HEK293 (cell line): Measurements from ENCODE around the gene CALHM3.

ENCODE experiments used
- CTCF ChIA-PET: fragments of 350-600 bp; formaldehyde crosslinking; extraction: SDS; loops from one replicate; lab custom pipeline; 2021; ENCODE audit warnings: antibody characterized with exemption; lab: Yijun Ruan, JAX
- POLR2A ChIA-PET: fragments of 300-600 bp; formaldehyde crosslinking; extraction: SDS; loops from one replicate; lab custom pipeline; 2020; ENCODE audit warnings: antibody characterized with exemption, inconsistent platforms; lab: Yijun Ruan, JAX
- H3K27ac ChIP-seq: fragments of 200-500 bp; sonication (Bioruptor generic); 2 replicates; pipeline ENCODE4 v1.5.1; 2014; ENCODE audit warnings: low read depth, low read length, control low read depth, inconsistent platforms; ENCODE audit errors: extremely low read depth
- H3K36me3 ChIP-seq, 2 experiments: fragments of 200-500 bp in 1 of 2; sonication (Bioruptor generic) in 1 of 2; 1 replicate in 1 of 2; 2 replicates in 1 of 2; pipeline ENCODE4 v1.5.1; 2014 to 2017; ENCODE audit warnings: inconsistent platforms in 2 of 2, low read length in 2 of 2; ENCODE audit not compliant: control insufficient read depth in 2 of 2, insufficient read depth in 1 of 2
- H3K4me1 ChIP-seq: fragments of 200-500 bp; sonication (Bioruptor generic); 2 replicates; pipeline ENCODE4 v1.5.1; 2014; ENCODE audit warnings: mild to moderate bottlenecking, low read length, inconsistent platforms; ENCODE audit not compliant: control insufficient read depth, insufficient read depth
- H3K4me3 ChIP-seq: 2 replicates; pipeline ENCODE4 v1.5.1; 2011; ENCODE audit warnings: low read depth, mild to moderate bottlenecking, control low read depth, low read length, moderate library complexity
- H3K9me3 ChIP-seq: fragments of 200-500 bp; sonication (Bioruptor generic); 2 replicates; pipeline ENCODE4 v1.5.1; 2014; ENCODE audit warnings: low read depth, low read length, inconsistent platforms; ENCODE audit not compliant: control insufficient read depth, insufficient read depth
- AEBP2 ChIP-seq: fragments of 450-650 bp; formaldehyde crosslinking; IDR thresholded peaks from 2 replicates; pipeline ENCODE4 v1.5.1; 2016; ENCODE audit warnings: missing biosample characterization, missing genetic modification characterization, borderline replicate concordance
- GLIS1 ChIP-seq: fragments of 450-650 bp; formaldehyde crosslinking; IDR thresholded peaks from 2 replicates; pipeline ENCODE4 v1.5.1; 2016; ENCODE audit warnings: missing biosample characterization, missing genetic modification characterization
- KLF1 ChIP-seq: fragments of 450-650 bp; formaldehyde crosslinking; IDR thresholded peaks from 2 replicates; pipeline ENCODE4 v1.5.1; 2016; ENCODE audit warnings: missing biosample characterization, missing genetic modification characterization
- KLF10 ChIP-seq: fragments of 450-650 bp; IDR thresholded peaks from 2 replicates; pipeline ENCODE4 v1.5.1; 2018; ENCODE audit warnings: missing biosample characterization, mild to moderate bottlenecking, missing genetic modification characterization
- OSR2 ChIP-seq: fragments of 450-650 bp; formaldehyde crosslinking; IDR thresholded peaks from 2 replicates; pipeline ENCODE4 v1.5.1; 2016; ENCODE audit warnings: missing biosample characterization, missing genetic modification characterization
- ZBTB48 ChIP-seq: fragments of 450-650 bp; formaldehyde crosslinking; IDR thresholded peaks from 2 replicates; pipeline ENCODE4 v1.5.1; 2016; ENCODE audit warnings: missing biosample characterization, missing genetic modification characterization
- ZEB2 ChIP-seq: fragments of 450-650 bp; formaldehyde crosslinking; IDR thresholded peaks from 2 replicates; pipeline ENCODE4 v1.5.1; 2016; ENCODE audit warnings: missing biosample characterization, missing genetic modification characterization
- ZNF148 ChIP-seq: fragments of 450-650 bp; formaldehyde crosslinking; IDR thresholded peaks from 2 replicates; pipeline ENCODE4 v1.5.0; 2017; ENCODE audit warnings: missing biosample characterization, missing genetic modification characterization, borderline replicate concordance
- ZNF221 ChIP-seq: fragments of 450-650 bp; formaldehyde crosslinking; IDR thresholded peaks from 2 replicates; pipeline ENCODE4 v1.5.1; 2017; ENCODE audit warnings: missing biosample characterization, missing genetic modification characterization, borderline replicate concordance
- ZNF280C ChIP-seq: fragments of 450-650 bp; formaldehyde crosslinking; IDR thresholded peaks from 2 replicates; pipeline ENCODE4 v1.5.1; 2016; ENCODE audit warnings: missing biosample characterization, missing genetic modification characterization
- ZNF280D ChIP-seq: fragments of 450-650 bp; formaldehyde crosslinking; IDR thresholded peaks from 2 replicates; pipeline ENCODE4 v1.5.1; 2016; ENCODE audit warnings: missing biosample characterization, missing genetic modification characterization
- ZNF513 ChIP-seq: fragments of 450-650 bp; IDR thresholded peaks from 2 replicates; pipeline ENCODE4 v1.5.1; 2018; ENCODE audit warnings: missing biosample characterization, missing genetic modification characterization
- ZNF596 ChIP-seq: fragments of 450-650 bp; IDR thresholded peaks from 2 replicates; pipeline ENCODE4 v1.5.0; 2018; ENCODE audit warnings: missing biosample characterization, mild to moderate bottlenecking, missing genetic modification characterization, moderate library complexity
- ZNF624 ChIP-seq: fragments of 450-650 bp; formaldehyde crosslinking; IDR thresholded peaks from 2 replicates; pipeline ENCODE4 v1.5.1; 2017; ENCODE audit warnings: missing biosample characterization, missing genetic modification characterization
- ZNF692 ChIP-seq: fragments of 450-650 bp; formaldehyde crosslinking; IDR thresholded peaks from 2 replicates; pipeline ENCODE4 v1.5.1; 2016; ENCODE audit warnings: missing biosample characterization, missing genetic modification characterization
- ZNF707 ChIP-seq: fragments of 450-650 bp; formaldehyde crosslinking; IDR thresholded peaks from 2 replicates; pipeline ENCODE4 v1.5.1; 2016; ENCODE audit warnings: missing biosample characterization, missing genetic modification characterization
- ZNF747 ChIP-seq: fragments of 450-650 bp; formaldehyde crosslinking; IDR thresholded peaks from 2 replicates; pipeline ENCODE4 v1.5.1; 2016; ENCODE audit warnings: missing biosample characterization, missing genetic modification characterization
- ZNF776 ChIP-seq: fragments of 450-650 bp; formaldehyde crosslinking; IDR thresholded peaks from 2 replicates; pipeline ENCODE4 v1.5.0; 2017; ENCODE audit warnings: missing biosample characterization, missing genetic modification characterization, borderline replicate concordance
- ZSCAN23 ChIP-seq: fragments of 450-650 bp; formaldehyde crosslinking; IDR thresholded peaks from 2 replicates; pipeline ENCODE4 v1.5.1; 2016; ENCODE audit warnings: missing biosample characterization, missing genetic modification characterization

CALHM3 gene

GRCh38 chr10:103502849-103503660 lies 24.0 kb upstream of the CALHM3 start (continued):
- TF ChIP-seq ZBTB48: no peak
- TF ChIP-seq AEBP2 (tag by site-specific recombination): no peak
- TF ChIP-seq ZNF747 (tag by site-specific recombination): no peak
- TF ChIP-seq ZNF280C (tag by site-specific recombination): no peak
- TF ChIP-seq OSR2: no peak
- no peak for TF ChIP-seq ZNF776 (tag by site-specific recombination)
- TF ChIP-seq GLIS1 (tag by site-specific recombination): peak; percentile 96

GRCh38 chr10:103501186-103501585 lies 22.1 kb upstream of the CALHM3 start:
- Histone ChIP-seq H3K4me1 (peaks cover 4% of the 10 kb centered on the region; the same call in 1 of the 2 replicates), H3K36me3 (no peaks in the 10 kb centered on the region), H3K9me3 (no peaks in the 10 kb centered on the region), H3K4me3 (no peak overlapping the region), H3K27ac (no peak overlapping the region)
- POLR2A ChIA-PET: interaction anchor here (1.0 kb wide), 1 partner anchor 8 kb away, joined by 5 read pairs; no protein-coding TSS in a partner anchor
- CTCF ChIA-PET: interaction anchor here (0.6 to 2.4 kb wide), 4 partner anchors 8 to 79 kb away, joined by 3 to 7 read pairs (median 4); no protein-coding TSS in a partner anchor
- TF ChIP-seq ZNF692: no peak
- TF ChIP-seq KLF1 (tag by site-specific recombination): no peak
- no peak for TF ChIP-seq ZSCAN23 (tag by site-specific recombination)
- TF ChIP-seq ZNF280D (tag by site-specific recombination): no peak
- no peak for TF ChIP-seq ZNF624 (tag by site-specific recombination)
- TF ChIP-seq ZNF513 (tag by site-specific recombination): no peak
- TF ChIP-seq ZNF596 (tag by site-specific recombination): no peak
- TF ChIP-seq KLF10 (tag by site-specific recombination): no peak
- no peak for TF ChIP-seq ZNF280C (tag by site-specific recombination)
- TF ChIP-seq ZNF148 (tag by site-specific recombination): no peak
- TF ChIP-seq ZEB2: no peak
- TF ChIP-seq ZNF221: no peak
- TF ChIP-seq ZNF747 (tag by site-specific recombination): no peak
- TF ChIP-seq ZNF707 (tag by site-specific recombination): no peak
